ENCODE results near the gene HBS1L.

Gene HBS1L

GRCh38 chr6:134995536-134995935, 59.1 kb downstream of the HBS1L start:
- DNase-seq, result no peak

- peak in 2 of 3 donors; percentile 7 to 18 for DNase-seq
Measured at GRCh38 chr6:134994431-134994830, 60.2 kb downstream of the HBS1L start.

GRCh38 chr6:134992155-134992554, 62.5 kb downstream of the HBS1L start:
- no peak for DNase-seq

GRCh38 chr6:134990262-134990661, 64.4 kb downstream of the HBS1L start:
- no peak for DNase-seq

GRCh38 chr6:134984821-134985220, 69.8 kb downstream of the HBS1L start:
- no peak for DNase-seq

GRCh38 chr6:134983823-134984222, 70.8 kb downstream of the HBS1L start:
- DNase-seq, result no peak

DNA sequence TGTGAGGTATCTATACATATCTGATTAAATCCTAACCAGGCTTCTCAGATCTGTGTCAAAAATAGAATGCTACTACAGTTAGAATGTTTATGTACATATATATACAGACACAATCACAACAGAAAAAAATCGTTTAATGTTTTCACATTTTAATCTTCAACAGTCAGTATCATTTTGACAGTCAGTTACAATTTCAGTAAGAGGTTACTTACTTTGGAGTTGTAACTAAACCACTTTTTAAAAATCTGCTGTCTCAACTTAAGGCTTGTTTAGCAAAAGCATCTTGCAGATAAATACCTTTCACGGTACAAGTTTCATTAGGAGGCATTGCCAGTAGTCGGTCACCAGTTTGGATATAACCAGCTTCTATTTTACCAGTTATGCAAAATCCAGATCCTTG, 72.5 kb downstream of the HBS1L start:
- no peak for DNase-seq

DNA sequence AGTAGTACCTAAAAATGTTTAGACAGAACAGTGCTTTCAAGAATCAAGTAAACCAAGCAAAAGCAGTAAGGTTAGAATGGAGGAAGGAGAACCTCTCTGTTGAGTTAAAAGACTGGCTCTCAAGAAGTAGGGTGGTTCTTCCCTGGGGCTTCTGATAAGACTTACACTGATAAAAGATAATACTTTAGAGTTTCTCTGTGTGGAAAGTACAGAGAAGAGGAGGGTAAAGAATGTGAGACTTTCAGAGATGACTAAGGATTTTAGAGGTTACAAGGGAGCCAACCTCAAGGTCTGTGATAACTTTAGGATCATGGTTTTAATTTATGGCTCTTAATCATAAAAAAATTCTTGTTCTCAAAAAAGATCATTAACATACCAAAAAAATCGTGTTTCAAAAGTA, 73.8 kb downstream of the HBS1L start:
- DNase-seq, result no peak

GRCh38 chr6:134979142-134979541, 75.5 kb downstream of the HBS1L start:
- DNase-seq, result no peak

- DNase-seq, result no peak
Measured at GRCh38 chr6:134974370-134974769, 80.3 kb downstream of the HBS1L start.

- no peak for DNase-seq
Measured at GRCh38 chr6:134967711-134968110, 86.9 kb downstream of the HBS1L start.

DNA sequence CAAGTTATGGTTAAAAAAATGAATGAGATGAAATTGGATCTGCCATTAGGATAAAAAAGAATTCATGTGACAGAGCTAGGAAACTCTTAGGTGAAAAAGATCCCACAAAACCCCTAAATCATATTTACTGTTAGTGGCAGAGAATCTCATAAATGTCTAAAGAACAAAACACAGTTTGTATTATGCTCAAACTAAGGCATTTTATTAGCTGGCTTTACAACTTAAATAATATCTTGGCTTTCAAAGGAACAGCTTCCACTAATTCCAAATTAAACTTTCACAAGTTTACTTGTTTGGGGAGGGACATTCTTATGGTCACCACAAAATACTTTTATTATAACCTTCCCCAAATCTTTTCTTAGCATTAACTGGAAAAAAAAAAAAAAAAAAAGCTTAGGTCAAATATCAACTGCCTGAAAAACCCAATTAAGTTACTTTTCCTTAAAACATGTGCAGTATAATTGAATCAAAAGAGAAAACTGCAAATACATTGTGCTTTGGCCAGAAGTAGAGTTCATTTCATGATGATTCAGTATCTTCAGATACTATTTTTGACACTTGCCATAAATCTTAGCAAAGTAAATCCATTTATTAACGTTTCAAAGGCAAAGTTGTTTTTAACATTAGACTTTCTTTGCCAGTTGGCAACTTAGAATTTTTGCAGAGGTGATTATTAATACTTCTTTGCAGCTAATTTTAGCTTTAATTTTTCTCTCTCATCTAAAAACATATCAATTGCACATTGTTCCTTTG, 90.0 kb downstream of the HBS1L start:
- DNase-seq, result no peak

- DNase-seq, result no peak
Measured at GRCh38 chr6:134962421-134962820, 92.2 kb downstream of the HBS1L start.

GRCh38 chr6:134961366-134961765, 93.3 kb downstream of the HBS1L start:
- DNase-seq, result peak in 1 of 3 donors; percentile 4

- no peak for DNase-seq
Measured at GRCh38 chr6:134959603-134960002, 95.0 kb downstream of the HBS1L start.

- DNase-seq, result peak; percentile 23 to 58 (median 50)
Measured at GRCh38 chr6:134956676-134957075, 97.9 kb downstream of the HBS1L start.

DNA sequence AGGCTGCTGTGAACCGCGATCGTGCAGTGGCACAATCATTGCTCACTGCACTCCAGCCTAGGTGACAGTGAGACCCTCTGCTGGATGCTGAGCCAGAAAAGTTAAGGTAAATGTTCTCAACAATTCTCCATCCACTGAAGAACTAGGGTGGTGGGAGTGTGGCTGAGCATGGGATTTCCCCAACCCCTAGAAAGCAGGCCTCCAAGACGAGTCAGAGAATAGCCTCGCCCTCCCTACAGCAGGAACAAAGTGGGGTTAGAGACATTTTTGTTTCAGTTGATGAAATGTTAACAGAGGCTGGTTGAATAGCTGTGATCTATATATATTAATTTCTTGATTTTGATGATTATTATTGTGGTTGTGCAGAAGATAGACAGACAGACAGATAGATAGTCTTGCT, 98.6 kb downstream of the HBS1L start:
- DNase-seq, result peak; percentile 19 to 35 (median 32)

DNA sequence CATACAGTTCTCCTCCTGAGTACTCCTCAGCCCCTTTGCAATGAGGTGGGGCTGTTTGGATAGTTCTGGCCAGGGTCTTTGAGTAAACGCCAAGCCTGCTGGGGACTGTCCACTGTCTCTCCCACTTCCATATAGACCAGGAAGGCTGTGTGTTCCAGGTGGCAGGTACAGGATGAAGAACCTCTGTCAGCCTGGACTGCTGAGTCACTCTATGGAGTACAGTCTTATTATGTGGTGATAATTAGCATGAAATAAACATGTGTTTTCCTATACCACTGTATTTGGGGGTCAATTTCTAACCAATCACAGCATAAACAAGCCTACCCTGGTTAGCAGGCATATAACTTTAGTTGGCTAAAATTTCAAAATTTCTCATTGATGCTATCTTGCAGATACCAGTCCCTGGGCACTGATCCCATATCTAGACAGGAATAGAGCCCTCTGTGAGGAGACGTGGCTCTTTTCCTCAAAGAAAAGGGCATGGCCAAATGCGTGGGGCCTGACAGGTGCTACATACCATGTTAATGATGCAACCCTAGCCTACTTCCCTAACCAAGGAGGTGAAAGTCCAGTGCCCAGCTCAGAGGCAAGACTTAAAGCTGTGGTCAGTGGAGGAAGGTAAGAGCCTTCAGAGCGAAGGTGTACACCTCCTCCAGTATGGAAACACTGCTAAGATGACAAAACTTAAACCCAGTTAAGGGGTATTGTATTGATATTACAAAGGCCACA, 100.2 kb downstream of the HBS1L start:
- no peak for DNase-seq

DNA sequence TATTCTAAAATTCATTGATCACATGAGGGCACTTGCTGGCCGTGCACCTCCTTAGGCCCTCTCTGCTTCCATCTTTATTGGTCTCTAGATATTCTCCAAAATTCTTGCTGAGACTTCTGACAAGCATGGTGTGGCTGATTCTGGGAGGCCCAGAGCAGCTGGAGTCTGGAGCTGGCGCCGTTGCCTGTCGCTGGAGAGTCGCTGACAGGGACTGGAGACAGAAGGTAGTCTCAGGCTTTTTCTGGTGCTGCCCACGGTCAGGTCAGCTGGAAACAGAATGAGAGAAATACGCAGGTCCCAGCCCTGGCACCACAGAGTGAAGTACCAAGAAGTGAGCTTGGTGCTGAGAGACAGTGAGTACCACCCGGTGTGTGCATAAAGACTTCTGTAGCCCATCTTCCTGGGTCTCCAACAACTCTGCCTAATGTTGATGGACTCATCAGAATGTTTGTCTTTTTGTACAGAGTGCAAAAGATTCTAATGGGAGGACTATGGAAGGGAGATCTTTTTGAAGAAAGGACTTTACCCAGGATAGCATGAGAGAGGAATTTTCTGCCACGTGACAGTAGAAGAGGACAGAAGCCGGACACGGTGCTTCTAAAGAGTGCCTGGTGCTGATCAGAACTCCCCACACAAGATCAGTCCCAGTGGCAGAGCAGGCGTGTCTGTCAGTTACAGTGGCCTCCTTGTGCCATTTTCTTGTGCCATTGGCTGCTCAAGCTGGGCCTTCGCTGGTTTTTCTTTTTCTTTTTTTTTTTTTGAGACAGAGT, 102.9 kb downstream of the HBS1L start:
- DNase-seq, result no peak

DNA sequence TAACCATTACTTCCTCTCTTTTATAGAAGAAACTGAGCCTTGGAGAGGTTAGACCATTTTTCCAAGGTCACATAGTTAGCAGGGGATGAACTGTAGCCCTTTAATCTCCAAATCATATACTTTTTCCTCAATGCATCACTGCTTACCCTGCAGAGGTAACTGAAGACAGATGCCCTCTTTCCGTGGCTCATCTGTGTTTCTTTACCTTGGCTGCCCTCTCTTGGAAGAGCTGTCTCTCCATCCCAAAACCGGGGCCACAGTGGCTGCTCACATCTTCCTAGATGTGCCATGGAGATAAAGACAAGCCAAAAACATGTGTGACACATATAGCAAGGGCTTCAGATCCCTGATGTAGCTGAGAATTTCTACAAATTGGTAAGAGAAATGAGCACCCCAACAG, 104.1 kb downstream of the HBS1L start:
- DNase-seq, result no peak

DNA sequence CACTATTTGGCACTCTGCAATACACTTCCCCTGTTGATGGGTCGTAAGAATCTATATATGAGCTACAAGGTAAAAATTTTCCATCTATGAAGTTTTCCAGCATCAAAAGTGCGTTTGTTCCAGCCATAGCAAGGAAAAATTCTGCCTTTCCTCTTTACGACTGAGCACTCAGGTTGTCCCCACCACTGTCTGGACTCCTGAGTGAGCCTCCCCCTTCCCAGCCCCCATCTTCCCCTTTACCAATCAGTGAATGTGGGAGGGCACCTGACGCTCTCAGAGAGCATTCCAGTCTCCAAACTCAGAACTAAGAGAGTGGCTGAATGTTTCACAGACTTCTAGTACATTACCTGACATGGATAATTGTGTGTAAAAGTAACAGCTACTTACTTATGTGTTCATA, 104.7 kb downstream of the HBS1L start, which contains the start of gene ALDH8A1:
ALDH8A1 (minus strand) TSS at position 175 of the 400 bp plus-strand sequence; CDS start at position 127, 48 bp downstream.
- no peak for DNase-seq

DNA sequence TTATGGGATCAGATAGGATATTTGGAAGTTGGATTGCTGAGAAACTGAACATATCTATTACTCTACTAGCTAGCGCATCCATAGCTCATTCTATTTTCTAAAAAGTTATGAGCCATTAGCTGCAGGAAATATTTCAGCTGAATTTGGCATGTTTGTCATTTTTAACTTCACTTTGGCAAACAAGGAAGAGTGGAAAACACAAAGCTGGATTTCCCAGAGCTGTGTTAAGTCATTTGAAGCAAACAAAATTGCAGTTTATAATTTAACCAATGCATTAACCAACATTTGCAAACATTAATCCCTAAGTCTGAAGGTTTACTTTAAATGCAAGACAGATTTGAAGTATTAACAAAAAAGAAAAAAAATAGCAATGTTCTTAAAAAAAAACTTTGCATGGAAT, 105.9 kb downstream of the HBS1L start:
- no peak for DNase-seq

DNA sequence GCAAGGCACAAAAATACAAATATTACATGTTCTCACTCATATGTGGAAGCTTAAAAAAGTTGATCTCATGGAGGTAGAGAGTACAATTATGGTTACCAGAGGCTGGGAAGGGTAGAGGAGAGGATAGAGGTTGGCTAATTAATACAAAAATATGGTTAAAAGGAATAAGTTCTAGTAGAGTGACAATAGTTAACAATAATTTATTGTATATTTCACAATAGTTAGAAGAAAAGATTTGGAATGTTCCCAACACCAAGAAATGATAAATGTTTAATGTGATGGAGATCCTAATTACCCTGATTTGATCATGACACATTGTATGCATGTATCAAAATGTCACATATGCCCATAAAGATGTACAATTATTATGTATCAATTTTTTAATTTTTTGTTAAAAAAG, 106.5 kb downstream of the HBS1L start:
- no peak for DNase-seq

GRCh38 chr6:134945045-134945444, 109.6 kb downstream of the HBS1L start:
- no peak for DNase-seq
